Lower lobe of right lung (tissue), 2 donors: ENCODE data around the gene KIF26B. TPM values are rescaled to one million over a fixed set of nuclear protein-coding genes. Genes with fewer than 3 reads are reported as not detected.

Source experiments
- ATAC-seq, 2 donors: fragments of 200-7000 bp; cut with Tn5 transposase; one replicate each; pipeline ENCODE4 v1.9.1; 2020 to 2022; ENCODE audit warnings: mild to moderate bottlenecking in 2 of 2, moderate library complexity in 2 of 2
- DNase-seq: peaks from one replicate; pipeline ENCODE4 v3.0.0-alpha.2; 2020
- H3K27ac ChIP-seq: fragments of 200-600 bp; one replicate; pipeline ENCODE4 v1.8.0; 2022
- H3K27me3 ChIP-seq: fragments of 200-600 bp; one replicate; pipeline ENCODE4 v1.8.0; 2022; ENCODE audit warnings: low read depth
- H3K36me3 ChIP-seq: fragments of 200-600 bp; one replicate; pipeline ENCODE4 v1.8.0; 2022; ENCODE audit warnings: mild to moderate bottlenecking
- H3K4me1 ChIP-seq: fragments of 200-600 bp; one replicate; pipeline ENCODE4 v1.8.0; 2022
- H3K4me3 ChIP-seq: fragments of 200-600 bp; one replicate; pipeline ENCODE4 v1.8.0; 2022; ENCODE audit warnings: mild to moderate bottlenecking
- H3K9me3 ChIP-seq: fragments of 200-600 bp; one replicate; pipeline ENCODE4 v1.8.0; 2022
- CTCF ChIP-seq: fragments of 200-600 bp; IDR thresholded peaks from one replicate; pipeline ENCODE4 v1.8.0; 2022; ENCODE audit warnings: antibody characterized with exemption, mild to moderate bottlenecking
- intact Hi-C: fragments of 100-400 bp; cut with DNase I; formaldehyde crosslinking; loops from one replicate; pipeline ENCODE4 v1.11.0; 2022
- total RNA-seq: library from RNA; stranded (reverse); fragmentation: NEBNext Ultra II Directional; extraction: Animal tissue kit (Norgen Biotek cat#: 25700); gene quantifications from one replicate; pipeline ENCODE4 v1.2.1, GENCODE V29; 2021
- donor health status: DM: no; HTN: yes; CAD: no; lungs with severe emphysema.

The KIF26B gene
- total RNA-seq, 1 donor from 2014 or later = 1.2 TPM

- Histone ChIP-seq H3K36me3 (no peaks in the 10 kb centered on the region), H3K4me1 (no peaks in the 10 kb centered on the region), H3K4me3 (no peak overlapping the region), H3K27me3 (no peaks in the 10 kb centered on the region), H3K9me3 (no peaks in the 10 kb centered on the region), H3K27ac (no peak overlapping the region)
- ATAC-seq = no peak
- no peak for TF ChIP-seq CTCF
- no peak for DNase-seq
- intact Hi-C loops = no loop called here
Observed at GRCh38 chr1:245582026-245582425, 427.2 kb downstream of the KIF26B start.

GRCh38 chr1:245583081-245583480 is 428.3 kb downstream of the KIF26B start:
- DNase-seq (no peak), ATAC-seq (no peak)
- intact Hi-C loops = no loop called here
- no peak overlapping the region for H3K4me3 ChIP-seq
- H3K9me3 ChIP-seq = no peaks in the 10 kb centered on the region
- no peaks in the 10 kb centered on the region for H3K27me3 ChIP-seq
- no peak overlapping the region for H3K27ac ChIP-seq
- no peak for TF ChIP-seq CTCF
- H3K36me3 ChIP-seq = no peaks in the 10 kb centered on the region
- H3K4me1 ChIP-seq = no peaks in the 10 kb centered on the region

- Histone ChIP-seq H3K4me3 (no peak overlapping the region), H3K9me3 (no peaks in the 10 kb centered on the region), H3K27ac (no peak overlapping the region), H3K27me3 (no peaks in the 10 kb centered on the region), H3K4me1 (no peaks in the 10 kb centered on the region), H3K36me3 (no peaks in the 10 kb centered on the region)
- TF ChIP-seq CTCF = no peak
- ATAC-seq = no peak
- no peak for DNase-seq
- intact Hi-C loops = no loop called here
Observed at GRCh38 chr1:245583575-245584330, 429.0 kb downstream of the KIF26B start.

DNA sequence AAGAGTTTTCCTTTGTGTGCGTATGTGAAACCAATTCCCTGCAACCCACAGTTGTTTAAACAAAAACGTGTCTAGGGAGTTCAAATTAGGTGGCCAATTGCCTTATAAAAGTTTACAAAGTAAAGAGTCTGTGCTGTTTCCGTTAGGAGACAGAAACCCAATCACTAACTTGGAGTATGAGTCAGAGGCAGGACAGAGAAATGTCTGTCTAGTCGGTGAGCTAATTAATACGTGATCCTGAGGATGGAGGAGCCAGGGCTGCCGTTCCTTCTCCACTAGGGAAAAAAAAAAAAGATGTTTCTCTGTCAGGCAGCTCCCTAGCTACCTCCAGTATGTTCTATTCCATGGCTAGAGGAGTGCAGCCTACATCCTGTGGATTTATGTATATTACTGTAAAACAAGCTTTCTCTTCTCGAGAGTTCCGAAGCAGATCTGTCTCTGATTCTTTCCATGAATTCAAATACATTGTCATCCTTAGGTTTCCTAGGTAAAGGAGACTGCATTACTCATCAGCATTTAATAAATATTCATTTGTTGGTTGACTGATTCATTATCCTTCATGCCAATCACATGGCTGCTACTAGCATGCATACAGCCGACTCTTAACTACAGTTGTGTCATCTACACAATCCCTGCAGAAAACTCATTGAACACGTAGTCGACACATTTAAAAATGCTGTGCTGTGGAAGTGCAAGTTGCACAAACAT is 430.6 kb downstream of the KIF26B start:
- H3K27ac ChIP-seq = no peak overlapping the region
- no peak for ATAC-seq
- no peaks in the 10 kb centered on the region for H3K4me1 ChIP-seq
- H3K9me3 ChIP-seq = no peaks in the 10 kb centered on the region
- no peak overlapping the region for H3K4me3 ChIP-seq
- intact Hi-C loops = no loop called here
- TF ChIP-seq CTCF = no peak
- DNase-seq = no peak
- no peaks in the 10 kb centered on the region for H3K27me3 ChIP-seq
- no peaks in the 10 kb centered on the region for H3K36me3 ChIP-seq

DNA sequence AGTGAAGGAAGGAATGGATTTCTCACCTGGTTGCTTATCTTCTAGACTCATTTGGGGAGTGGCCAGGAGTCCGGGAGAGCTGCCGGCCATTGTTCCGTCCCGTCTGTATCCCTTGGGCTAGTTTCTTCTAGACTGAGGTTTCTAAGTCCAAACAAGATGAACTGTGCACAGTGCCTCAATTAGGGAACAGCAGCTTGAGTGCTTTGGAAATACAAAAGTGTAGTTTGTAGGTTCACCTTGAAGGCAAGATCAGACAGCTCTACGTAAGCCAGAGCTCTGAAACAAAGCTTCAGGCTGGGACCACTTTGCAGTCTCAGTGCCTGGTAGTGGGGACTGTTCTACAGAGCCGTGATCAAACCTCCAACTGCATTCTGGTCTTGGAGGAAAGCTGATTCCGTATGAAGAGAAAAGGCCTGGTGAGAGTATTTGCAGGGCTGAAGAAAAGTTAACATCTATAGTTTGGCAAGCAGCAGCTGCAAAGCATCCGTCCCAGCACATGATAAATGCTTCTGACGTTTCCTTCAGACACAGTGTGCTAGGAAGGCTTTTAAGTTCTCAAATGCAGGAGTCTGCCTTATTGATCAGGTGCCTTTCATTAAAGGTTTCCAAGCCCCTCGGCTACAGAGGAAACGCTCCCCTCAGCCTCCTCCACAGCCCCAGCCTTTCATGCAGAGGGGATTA is 432.8 kb downstream of the KIF26B start:
- no peaks in the 10 kb centered on the region for H3K27me3 ChIP-seq
- no peak overlapping the region for H3K4me3 ChIP-seq
- no peaks in the 10 kb centered on the region for H3K4me1 ChIP-seq
- ATAC-seq (no peak), DNase-seq (no peak)
- intact Hi-C loops = no loop called here
- TF ChIP-seq CTCF = no peak
- H3K36me3 ChIP-seq = no peaks in the 10 kb centered on the region
- H3K9me3 ChIP-seq = no peaks in the 10 kb centered on the region
- no peak overlapping the region for H3K27ac ChIP-seq
